Stimulated activated CD4-positive, alpha-beta T cell treated with anti-CD3 and anti-CD28 coated beads, Interleukin-1b, Interleukin-23, amount 100 ng/mL, for 24 hours (primary cell): Measurements from ENCODE around the gene AJM1.
A peak's percentile ranks its signal among the peaks of the same experiment; 100 is the strongest.

Experiments
- DNase-seq, 4 experiments: peaks; one replicate each; pipeline ENCODE4 v3.0.0-alpha.2; 2020; ENCODE audit warnings: low read depth in 4 of 4, low spot score in 1 of 4

Gene AJM1

DNA sequence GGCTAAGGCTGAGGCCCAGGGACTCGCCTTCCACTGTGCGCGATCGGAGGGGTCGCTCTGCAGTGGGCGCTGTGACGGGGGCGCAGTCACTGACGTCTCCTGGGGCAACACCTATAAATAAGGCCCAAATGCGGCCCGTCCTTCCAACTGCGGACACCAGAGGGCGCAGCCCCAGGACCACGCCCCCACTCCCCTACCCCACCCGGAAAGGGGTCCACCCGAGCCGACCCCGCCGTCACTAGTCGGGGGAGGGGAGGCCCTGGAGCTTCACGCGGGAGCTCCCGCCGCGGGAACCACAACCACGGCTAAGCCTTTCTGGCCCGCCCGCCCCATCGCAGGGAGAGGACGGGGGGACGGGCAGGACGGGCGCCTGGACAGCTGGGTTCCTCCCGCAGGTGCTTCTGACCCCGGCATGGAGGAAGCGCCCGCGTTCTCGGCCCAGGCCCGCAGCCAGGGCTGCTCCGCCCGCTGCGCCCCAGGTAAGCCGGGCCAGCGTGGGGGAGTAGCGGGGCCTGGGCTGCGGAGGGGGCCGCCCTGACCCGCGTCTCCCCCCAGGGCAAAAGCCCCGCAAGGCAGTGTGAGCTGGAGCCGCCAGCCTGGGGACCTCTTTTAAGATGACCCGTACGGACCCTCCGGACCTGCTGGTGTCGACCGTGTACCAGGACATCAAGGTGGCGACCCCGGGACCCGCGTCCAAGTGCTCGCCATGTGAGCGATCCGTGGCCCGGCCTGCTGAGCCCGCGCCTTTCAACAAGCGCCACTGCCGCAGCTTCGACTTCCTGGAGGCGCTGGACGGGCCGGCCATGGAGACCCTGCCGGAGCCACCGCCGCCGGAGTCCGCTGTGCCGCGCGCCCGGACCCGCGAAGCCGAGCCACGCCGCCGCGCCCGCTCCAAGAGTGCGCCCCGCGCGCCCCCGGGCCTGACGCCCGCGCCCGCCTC, 1.8 kb downstream of the AJM1 start:
- DNase-seq, result peak in 3 of 4 experiments; percentile 35 to 47 (median 42)

DNA sequence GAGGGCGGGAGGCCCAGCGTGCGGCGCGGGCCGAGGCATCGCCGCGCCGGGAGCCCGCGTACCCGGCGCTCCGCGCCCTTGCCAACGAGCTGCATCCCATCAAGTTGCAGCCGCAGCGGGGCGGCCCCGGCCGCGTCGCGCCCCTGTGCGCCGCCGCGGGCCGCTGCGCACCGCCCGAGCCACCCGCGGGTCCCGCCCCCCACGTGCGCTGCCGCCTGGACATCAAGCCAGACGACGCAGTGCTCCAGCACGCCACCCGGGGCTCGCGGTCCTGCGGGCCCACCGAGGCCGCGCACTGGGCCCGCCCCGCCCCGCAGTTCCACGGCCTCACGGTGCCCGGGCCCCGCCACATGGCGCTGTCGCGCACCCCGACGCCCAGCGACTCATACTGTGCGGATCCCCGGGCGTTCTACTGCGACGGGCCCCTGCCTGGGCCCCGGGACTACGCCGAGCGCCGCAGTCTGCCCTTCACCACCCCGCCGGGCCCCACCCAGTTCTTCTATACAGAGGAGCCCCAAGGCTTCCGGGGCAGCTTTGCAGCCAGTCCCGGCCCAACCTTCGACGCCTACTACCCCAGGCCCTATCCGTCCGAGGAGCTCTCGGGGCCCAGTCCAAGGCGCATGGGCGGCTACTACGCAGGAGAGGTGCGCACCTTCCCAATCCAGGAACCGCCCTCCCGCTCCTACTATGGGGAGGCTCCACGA, 2.6 kb downstream of the AJM1 start:
- DNase-seq, result no peak

DNA sequence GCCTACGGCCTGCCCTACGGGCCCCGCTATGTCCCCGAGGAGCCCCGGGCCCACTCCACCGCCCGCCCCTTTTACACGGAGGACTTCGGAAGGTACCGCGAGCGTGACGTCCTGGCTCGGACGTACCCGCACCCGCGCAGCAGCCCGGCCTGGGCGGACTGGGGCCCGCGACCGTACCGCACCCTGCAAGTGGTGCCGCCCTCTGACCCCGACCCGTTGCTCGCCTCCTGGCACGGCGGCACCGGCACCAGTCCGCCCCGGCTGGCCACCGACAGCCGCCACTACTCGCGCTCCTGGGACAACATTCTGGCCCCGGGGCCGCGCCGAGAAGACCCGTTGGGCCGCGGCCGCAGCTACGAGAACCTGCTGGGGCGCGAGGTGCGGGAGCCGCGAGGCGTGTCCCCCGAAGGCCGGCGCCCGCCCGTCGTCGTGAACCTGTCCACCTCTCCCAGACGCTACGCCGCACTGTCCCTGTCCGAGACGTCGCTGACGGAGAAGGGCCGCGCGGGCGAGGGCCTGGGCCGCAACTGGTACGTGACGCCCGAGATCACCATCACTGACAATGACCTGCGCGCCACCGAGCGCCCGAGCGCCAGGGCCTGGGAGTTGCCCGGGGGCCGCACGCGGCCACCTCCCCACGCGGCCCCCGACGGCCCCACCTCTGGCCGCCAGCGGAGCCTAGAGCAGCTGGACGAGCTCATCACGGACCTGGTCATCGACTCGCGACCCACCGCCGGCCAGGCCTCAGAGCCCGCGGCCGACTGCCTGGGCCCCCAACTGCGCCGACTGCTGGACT, 3.4 kb downstream of the AJM1 start:
- no peak for DNase-seq

DNA sequence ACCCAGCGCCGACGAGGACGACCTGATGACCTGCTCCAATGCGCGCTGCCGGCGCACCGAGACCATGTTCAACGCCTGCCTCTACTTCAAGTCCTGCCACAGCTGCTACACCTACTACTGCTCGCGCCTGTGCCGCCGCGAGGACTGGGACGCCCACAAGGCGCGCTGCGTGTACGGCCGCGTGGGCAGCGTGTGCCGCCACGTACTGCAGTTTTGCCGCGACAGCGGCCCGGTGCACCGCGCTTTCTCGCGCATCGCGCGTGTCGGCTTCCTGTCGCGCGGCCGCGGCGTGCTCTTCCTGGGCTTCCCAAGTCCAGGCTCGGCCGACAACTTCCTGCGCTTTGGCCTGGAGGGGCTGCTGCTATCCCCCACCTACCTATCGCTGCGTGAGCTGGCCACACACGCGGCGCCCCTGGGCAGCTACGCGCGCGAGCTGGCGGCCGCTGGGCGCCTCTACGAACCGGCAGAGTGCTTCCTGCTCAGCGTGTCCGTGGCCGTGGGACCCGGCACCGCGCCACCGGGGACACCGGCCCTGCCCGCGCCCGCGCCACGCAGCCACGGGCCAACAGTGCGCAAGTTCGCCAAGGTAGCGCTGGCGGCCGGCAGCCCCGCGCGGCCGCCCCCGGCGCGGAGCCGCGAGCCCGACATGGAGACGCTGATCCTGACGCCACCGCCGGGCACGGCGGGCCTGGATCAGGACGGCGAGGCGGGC, 4.3 kb downstream of the AJM1 start:
- no peak for DNase-seq

GRCh38 chr9:136847088-136847825, 5.0 kb downstream of the AJM1 start:
- no peak for DNase-seq

DNA sequence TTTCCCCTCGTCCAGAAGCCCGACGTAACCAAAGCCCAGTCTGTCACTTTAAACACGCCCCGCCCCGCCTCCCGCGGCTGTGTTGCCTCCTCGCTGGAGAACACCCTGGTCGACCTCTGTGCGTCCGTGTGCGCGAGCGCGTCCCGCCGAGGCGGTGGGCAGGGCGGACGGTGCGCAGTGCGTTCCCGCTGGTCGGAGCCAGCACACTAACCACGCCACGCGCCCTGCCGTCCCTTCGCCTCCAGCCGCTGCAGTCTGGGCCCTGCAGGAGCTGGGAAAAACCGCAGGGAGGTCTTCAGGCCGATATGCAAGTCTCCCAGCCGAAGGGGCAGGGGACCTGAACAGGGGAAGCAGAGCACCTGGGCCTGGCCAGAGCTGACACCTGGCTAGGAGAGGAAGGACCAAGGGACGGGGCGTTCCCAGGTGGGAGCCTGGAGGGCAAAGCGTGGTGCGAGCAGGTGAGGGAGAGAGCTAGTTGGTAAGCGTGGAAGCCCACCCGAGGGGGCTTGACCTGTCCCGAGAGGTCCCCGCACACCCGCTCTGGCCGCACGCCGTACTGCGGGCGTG, 5.6 kb downstream of the AJM1 start:
- DNase-seq, result peak; percentile 38 to 78 (median 52)

- peak in 1 of 4 experiments; percentile 26 for DNase-seq
Measured at GRCh38 chr9:136848393-136849037, 6.2 kb downstream of the AJM1 start.

GRCh38 chr9:136849038-136849959, 7.0 kb downstream of the AJM1 start, which contains the start of gene PHPT1:
PHPT1 (plus strand) TSS chr9:136849409; CDS start chr9:136849431, 22 bp downstream.
- DNase-seq, result peak; percentile 80 to 97 (median 92)

DNA sequence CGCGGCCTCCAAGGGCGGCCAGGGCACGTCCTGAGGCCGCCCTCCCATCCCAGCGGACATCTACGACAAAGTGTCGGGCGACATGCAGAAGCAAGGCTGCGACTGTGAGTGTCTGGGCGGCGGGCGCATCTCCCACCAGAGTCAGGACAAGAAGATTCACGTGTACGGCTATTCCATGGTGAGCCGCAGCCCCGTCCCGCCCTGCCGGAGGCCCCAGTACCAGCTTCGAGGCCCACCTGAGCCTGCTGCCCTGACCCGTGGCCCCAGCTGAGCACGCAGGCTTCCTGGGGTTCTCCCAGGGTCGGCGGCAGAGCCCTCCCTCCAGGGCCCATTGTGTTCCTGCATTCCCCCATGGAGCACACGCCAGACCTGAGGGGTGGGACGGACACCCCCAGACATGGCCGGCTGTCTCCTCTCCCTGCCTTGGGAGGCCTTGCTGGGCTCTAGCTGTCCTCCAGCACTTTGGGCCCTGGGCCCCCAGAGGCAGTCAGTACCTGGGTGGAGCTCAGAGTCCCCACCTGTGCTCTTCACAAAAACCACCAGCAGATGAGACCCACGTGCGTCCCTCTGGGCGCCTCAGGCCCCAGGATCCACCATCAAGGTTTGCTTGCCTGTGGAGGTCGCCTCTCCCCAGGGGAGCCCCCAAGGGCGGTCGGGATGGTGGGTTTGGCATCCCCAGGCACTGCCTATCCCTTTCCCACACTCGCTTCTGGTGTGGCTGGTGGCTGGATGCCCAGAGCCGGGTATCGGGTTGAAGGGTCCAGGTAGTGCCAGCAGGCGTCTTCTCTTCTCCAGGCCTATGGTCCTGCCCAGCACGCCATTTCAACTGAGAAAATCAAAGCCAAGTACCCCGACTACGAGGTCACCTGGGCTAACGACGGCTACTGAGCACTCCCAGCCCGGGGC, 7.9 kb downstream of the AJM1 start:
- DNase-seq, result no peak

DNA sequence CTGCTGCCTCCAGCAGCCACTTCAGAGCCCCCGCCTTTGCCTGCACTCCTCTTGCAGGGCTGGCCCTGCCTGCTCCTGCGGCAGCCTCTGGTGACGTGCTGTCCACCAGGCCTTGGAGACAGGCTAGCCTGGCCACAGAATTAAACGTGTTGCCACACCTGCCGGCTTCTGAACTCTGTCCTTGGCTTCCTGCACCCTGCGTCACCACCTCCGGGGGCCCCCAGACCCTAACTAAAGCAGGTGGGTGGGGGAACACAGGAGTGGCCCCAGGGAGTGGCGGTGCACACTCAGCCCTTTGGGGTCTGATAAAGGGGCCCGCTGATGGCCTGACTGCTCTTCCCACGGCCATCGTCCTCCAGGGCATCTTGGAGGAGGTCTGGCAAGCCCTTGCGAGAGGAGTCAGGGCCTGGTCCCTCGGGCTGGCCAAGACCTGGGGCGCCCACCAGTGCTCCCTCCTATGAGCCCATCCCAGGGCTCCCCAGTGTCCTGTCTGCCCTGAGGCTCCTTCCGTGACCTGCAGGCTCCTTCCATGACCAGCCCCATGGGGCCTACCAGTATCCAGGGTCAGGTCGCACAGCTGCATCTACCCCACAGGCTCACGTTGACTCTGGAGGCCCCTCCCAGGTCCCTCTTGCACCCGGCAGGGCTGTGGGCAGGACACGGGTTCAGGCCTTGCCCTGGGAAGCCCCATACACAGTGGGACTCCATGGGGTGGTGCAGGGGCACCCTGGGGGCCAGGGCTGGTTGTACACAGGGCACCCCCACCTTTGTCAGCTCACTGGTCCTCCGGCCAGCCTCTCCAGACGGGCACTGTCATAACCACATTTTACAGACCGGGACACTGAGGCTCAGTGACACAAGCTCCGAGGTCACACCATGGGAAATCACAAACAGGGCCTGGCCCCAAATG, 8.8 kb downstream of the AJM1 start:
- no peak for DNase-seq

- DNase-seq, result no peak
Measured at GRCh38 chr9:136851941-136852663, 9.8 kb downstream of the AJM1 start, which contains the start of gene MAMDC4. MAMDC4 (plus strand) TSS chr9:136852346; CDS start chr9:136852417, 71 bp downstream.

DNA sequence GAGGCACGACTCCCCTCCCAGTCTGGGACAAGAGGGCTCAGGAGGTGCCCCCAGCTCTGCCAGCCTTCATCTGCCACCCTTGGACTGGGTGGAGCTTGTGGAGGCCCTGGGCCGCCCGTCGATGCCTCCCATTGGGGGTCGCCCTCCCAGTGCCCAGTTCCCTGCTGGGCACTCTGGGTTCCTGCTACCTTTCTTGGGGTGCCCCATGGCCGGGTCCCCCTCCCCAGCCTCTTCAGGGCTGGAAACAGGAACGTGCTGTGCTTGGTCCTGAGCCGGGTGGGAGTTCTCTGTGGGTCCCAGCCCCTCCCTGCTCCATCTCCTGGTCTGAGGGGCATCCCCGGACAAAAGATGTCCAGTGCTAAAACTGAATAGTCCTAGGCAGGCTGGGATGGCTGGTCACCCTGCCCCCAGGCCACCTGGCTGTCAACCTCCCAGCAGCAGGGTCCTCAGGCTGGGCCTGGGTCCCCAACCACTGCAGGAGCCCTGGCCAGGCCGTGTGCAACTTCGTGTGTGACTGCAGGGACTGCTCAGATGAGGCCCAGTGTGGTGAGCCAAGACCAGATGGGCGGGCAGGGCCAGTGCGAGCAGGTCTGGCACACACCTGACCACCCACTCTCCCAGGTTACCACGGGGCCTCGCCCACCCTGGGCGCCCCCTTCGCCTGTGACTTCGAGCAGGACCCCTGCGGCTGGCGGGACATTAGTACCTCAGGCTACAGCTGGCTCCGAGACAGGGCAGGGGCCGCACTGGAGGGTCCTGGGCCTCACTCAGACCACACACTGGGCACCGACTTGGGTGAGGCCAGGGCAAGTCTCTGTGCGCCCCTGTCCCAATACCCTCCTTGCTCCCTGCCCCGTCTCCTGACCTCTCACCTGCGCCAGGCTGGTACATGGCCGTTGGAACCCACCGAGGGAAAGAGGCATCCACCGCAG, 10.7 kb downstream of the AJM1 start:
- DNase-seq, result no peak

- DNase-seq, result no peak
Measured at GRCh38 chr9:136853596-136854112, 11.4 kb downstream of the AJM1 start.
